ENCODE results near the gene DIP2C. TPM values are rescaled to one million over a fixed set of nuclear protein-coding genes. Genes with fewer than 3 reads are reported as not detected.

Gene DIP2C
- total RNA-seq, 1 experiment from 2014 or later, result 11.0 TPM

DNA sequence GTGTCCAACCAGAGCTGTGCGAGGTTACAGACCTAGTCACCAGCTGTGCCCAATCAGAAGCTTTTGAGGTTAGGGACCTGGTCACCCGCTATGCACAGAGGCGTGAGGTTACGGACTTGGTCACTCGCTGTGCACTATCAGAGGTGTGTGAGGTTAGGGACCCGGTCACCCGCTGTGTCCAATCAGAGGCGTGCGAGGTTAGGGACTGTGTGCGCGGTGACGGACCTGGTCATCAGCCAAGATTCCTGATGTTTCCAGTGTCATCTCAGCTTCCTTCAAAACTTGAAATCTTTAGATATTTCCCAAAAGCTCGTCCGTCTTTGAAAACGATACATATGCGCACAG is 182.1 kb downstream of the DIP2C start:
- DNase-seq (ENCODE audit: low spot score), result no peak
- ChIA-PET CTCF (interaction anchor here (1.5 kb wide), 1 partner anchor 282 kb away, joined by 4 read pairs; no protein-coding TSS in a partner anchor), POLR2A (no interaction called here)
- TF ChIP-seq ZNF423 (CRISPR knock-in tag; IDR thresholded peaks at IDR 0.05) (no peak), ZNF317 (CRISPR knock-in tag; IDR thresholded peaks at IDR 0.05; ENCODE audit: borderline replicate concordance, low read depth) (no peak)
- Mint-ChIP-seq H3K27ac (no peak overlapping the region), H3K4me3 (no peak overlapping the region), H3K4me1 (peaks cover 9% of the 10 kb centered on the region), H3K27me3 (ENCODE audit: low read depth) (peaks cover 88% of the 10 kb centered on the region), H3K36me3 (no peaks in the 10 kb centered on the region; the same call in 1 of the 2 replicates), H3K9me3 (no peaks in the 10 kb centered on the region)
- ATAC-seq, result no peak

DNA sequence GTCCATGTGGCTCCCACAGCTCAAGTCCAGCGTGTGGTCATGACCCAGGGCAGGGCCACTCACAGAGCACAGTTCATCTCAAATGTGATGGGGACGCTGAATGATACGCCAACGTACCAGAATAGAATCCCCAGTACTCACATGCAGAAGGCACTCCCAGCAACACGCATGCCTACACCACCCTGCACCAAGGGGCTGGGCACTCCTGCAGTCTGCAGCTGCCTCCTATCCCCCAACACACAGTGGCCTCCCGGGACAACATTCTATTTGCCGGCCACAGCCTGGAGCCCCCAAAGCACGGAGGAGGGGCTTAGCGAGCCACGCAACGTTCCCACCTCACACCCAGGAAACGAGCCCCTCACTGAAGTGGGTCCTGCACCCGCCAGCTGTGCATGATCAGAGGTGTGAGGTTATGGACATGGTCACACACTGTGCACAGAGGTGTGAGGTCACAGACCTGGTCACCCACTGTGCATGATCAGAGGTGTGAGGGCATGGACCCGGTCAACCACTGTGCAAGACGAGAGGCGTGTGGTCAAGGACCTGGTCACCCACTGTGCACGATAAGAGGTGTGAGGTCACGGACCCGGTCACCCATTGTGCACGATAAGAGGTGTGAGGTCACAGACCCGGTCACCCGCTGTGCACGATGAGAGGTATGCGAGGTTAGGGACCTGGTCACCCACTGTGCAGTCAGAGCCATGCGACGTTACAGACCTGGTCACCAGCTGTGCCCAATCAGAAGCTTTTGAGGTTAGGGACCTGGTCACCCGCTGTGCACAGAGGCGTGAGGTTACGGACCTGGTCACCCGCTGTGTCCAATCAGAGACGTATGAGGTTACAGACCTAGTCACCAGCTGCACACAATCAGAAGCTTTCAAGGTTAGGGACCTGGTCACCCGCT is 182.8 kb downstream of the DIP2C start:
- H3K27ac Mint-ChIP-seq, result no peak overlapping the region
- H3K4me3 Mint-ChIP-seq, result no peak overlapping the region
- H3K36me3 Mint-ChIP-seq, result no peaks in the 10 kb centered on the region; the same call in 1 of the 2 replicates
- POLR2A ChIA-PET, result no interaction called here
- TF ChIP-seq, protein P1, sequence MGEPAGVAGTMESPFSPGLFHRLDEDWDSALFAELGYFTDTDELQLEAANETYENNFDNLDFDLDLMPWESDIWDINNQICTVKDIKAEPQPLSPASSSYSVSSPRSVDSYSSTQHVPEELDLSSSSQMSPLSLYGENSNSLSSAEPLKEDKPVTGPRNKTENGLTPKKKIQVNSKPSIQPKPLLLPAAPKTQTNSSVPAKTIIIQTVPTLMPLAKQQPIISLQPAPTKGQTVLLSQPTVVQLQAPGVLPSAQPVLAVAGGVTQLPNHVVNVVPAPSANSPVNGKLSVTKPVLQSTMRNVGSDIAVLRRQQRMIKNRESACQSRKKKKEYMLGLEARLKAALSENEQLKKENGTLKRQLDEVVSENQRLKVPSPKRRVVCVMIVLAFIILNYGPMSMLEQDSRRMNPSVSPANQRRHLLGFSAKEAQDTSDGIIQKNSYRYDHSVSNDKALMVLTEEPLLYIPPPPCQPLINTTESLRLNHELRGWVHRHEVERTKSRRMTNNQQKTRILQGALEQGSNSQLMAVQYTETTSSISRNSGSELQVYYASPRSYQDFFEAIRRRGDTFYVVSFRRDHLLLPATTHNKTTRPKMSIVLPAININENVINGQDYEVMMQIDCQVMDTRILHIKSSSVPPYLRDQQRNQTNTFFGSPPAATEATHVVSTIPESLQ (CRISPR knock-in tag; IDR thresholded peaks at IDR 0.05), result no peak
- TF ChIP-seq ZBTB21 (CRISPR knock-in tag; IDR thresholded peaks at IDR 0.05; ENCODE audit: borderline replicate concordance) (no peak; the same call in 1 of the 2 replicates), ESRRA (CRISPR knock-in tag; IDR thresholded peaks at IDR 0.05; ENCODE audit: borderline replicate concordance) (no peak), TP53 (CRISPR knock-in tag; IDR thresholded peaks at IDR 0.05) (no peak), FOXK1 (CRISPR knock-in tag; IDR thresholded peaks at IDR 0.05) (0 out of 2 replicates have a peak, but pooled peaks have one; percentile 30), SMAD4 (CRISPR knock-in tag; IDR thresholded peaks at IDR 0.05) (no peak)
- H3K4me1 Mint-ChIP-seq, result peaks cover 9% of the 10 kb centered on the region
- H3K27me3 Mint-ChIP-seq (ENCODE audit: low read depth), result peaks cover 94% of the 10 kb centered on the region
- CTCF ChIA-PET, result interaction anchor here (0.6 to 2.4 kb wide), 2 partner anchors 282 to 284 kb away, joined by 3 to 11 read pairs; no protein-coding TSS in a partner anchor
- no peak for ATAC-seq
- DNase-seq (ENCODE audit: low spot score), result peak; percentile 69
- no peaks in the 10 kb centered on the region for H3K9me3 Mint-ChIP-seq

DNA sequence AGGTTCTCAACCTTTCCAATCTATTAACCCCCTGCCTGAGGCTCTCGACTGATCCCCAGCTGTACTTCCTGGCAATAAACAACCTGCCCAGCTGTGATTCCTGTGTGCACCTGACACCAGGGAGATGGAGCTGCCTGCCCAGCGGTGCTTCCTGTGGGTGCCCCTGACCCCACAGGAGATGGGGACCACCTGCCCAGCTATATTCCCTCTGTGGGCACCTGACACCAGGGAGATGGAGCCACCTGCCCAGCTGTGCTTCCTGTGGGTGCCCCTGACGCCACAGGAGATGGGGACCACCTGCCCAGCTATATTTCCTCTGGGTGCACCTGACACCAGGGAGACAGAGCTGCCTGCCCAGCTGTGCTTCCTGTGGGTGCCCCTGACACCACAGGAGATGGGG is 184.0 kb downstream of the DIP2C start:
- DNase-seq (ENCODE audit: low spot score) (no peak), ATAC-seq (no peak)
- H3K36me3 Mint-ChIP-seq, result no peaks in the 10 kb centered on the region; the same call in 1 of the 2 replicates
- ChIA-PET CTCF (interaction anchor here (1.1 to 2.4 kb wide), 2 partner anchors 284 to 310 kb away, joined by 4 to 11 read pairs; no protein-coding TSS in a partner anchor), POLR2A (interaction anchor here (0.5 kb wide), 1 partner anchor 17 kb away, joined by 4 read pairs; no protein-coding TSS in a partner anchor)
- peaks cover 99% of the 10 kb centered on the region for H3K27me3 Mint-ChIP-seq (ENCODE audit: low read depth)
- H3K27ac Mint-ChIP-seq, result no peak overlapping the region
- no peaks in the 10 kb centered on the region for H3K4me1 Mint-ChIP-seq
- TF ChIP-seq CBFB (CRISPR knock-in tag; IDR thresholded peaks at IDR 0.05; ENCODE audit: low read depth), result no peak
- no peak for TF ChIP-seq GRHL2 (CRISPR knock-in tag; IDR thresholded peaks at IDR 0.05; ENCODE audit: insufficient replicate concordance, severe bottlenecking)
- TF ChIP-seq, protein P2, sequence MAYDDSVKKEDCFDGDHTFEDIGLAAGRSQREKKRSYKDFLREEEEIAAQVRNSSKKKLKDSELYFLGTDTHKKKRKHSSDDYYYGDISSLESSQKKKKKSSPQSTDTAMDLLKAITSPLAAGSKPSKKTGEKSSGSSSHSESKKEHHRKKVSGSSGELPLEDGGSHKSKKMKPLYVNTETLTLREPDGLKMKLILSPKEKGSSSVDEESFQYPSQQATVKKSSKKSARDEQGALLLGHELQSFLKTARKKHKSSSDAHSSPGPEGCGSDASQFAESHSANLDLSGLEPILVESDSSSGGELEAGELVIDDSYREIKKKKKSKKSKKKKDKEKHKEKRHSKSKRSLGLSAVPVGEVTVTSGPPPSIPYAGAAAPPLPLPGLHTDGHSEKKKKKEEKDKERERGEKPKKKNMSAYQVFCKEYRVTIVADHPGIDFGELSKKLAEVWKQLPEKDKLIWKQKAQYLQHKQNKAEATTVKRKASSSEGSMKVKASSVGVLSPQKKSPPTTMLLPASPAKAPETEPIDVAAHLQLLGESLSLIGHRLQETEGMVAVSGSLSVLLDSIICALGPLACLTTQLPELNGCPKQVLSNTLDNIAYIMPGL (CRISPR knock-in tag; IDR thresholded peaks at IDR 0.05), result no peak
- no peak for TF ChIP-seq SMAD3 (CRISPR knock-in tag; IDR thresholded peaks at IDR 0.05; ENCODE audit: borderline replicate concordance)
- TF ChIP-seq MYBL2 (CRISPR knock-in tag; IDR thresholded peaks at IDR 0.05), result no peak
- TF ChIP-seq, protein P3, sequence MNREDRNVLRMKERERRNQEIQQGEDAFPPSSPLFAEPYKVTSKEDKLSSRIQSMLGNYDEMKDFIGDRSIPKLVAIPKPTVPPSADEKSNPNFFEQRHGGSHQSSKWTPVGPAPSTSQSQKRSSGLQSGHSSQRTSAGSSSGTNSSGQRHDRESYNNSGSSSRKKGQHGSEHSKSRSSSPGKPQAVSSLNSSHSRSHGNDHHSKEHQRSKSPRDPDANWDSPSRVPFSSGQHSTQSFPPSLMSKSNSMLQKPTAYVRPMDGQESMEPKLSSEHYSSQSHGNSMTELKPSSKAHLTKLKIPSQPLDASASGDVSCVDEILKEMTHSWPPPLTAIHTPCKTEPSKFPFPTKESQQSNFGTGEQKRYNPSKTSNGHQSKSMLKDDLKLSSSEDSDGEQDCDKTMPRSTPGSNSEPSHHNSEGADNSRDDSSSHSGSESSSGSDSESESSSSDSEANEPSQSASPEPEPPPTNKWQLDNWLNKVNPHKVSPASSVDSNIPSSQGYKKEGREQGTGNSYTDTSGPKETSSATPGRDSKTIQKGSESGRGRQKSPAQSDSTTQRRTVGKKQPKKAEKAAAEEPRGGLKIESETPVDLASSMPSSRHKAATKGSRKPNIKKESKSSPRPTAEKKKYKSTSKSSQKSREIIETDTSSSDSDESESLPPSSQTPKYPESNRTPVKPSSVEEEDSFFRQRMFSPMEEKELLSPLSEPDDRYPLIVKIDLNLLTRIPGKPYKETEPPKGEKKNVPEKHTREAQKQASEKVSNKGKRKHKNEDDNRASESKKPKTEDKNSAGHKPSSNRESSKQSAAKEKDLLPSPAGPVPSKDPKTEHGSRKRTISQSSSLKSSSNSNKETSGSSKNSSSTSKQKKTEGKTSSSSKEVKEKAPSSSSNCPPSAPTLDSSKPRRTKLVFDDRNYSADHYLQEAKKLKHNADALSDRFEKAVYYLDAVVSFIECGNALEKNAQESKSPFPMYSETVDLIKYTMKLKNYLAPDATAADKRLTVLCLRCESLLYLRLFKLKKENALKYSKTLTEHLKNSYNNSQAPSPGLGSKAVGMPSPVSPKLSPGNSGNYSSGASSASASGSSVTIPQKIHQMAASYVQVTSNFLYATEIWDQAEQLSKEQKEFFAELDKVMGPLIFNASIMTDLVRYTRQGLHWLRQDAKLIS (CRISPR knock-in tag; IDR thresholded peaks at IDR 0.05; ENCODE audit: borderline replicate concordance), result no peak
- TF ChIP-seq ZNF423 (CRISPR knock-in tag; IDR thresholded peaks at IDR 0.05), result no peak
- H3K4me3 Mint-ChIP-seq, result no peak overlapping the region
- H3K9me3 Mint-ChIP-seq, result no peaks in the 10 kb centered on the region

Measured in WTC11 (cell line).